GM19238 (cell line): Measurements from ENCODE around the gene GPATCH8.
"Not testable (repeated sequence)": the region's sequence is repeated elsewhere in the genome, so short reads cannot be mapped to it uniquely, and the experiment has no call there.

ENCODE experiments used
- DNase-seq: peaks from one replicate; pipeline ENCODE4 v3.0.0; 2011; ENCODE audit warnings: low spot score; ENCODE audit not compliant: insufficient read length

Gene GPATCH8

GRCh38 chr17:44378171-44378705 lies 125.0 kb downstream of the GPATCH8 start:
- DNase-seq = no peak

GRCh38 chr17:44376779-44377178 lies 126.4 kb downstream of the GPATCH8 start:
- no peak for DNase-seq

- no peak for DNase-seq
Observed at GRCh38 chr17:44376124-44376523, 127.1 kb downstream of the GPATCH8 start.

- DNase-seq = no peak
Observed at GRCh38 chr17:44375196-44376017, 127.8 kb downstream of the GPATCH8 start.

- no peak for DNase-seq
Observed at GRCh38 chr17:44374306-44375195, 128.7 kb downstream of the GPATCH8 start.

- DNase-seq = no peak
Observed at GRCh38 chr17:44372036-44372435, 131.2 kb downstream of the GPATCH8 start.

- not testable (repeated sequence) for DNase-seq
Observed at GRCh38 chr17:44369414-44370023, 133.7 kb downstream of the GPATCH8 start.

- not testable (repeated sequence) for DNase-seq
Observed at GRCh38 chr17:44368391-44369243, 134.6 kb downstream of the GPATCH8 start.

- no peak for DNase-seq
Observed at GRCh38 chr17:44367231-44367979, 135.8 kb downstream of the GPATCH8 start.

GRCh38 chr17:44365051-44365450 lies 138.2 kb downstream of the GPATCH8 start:
- not testable (repeated sequence) for DNase-seq

GRCh38 chr17:44363613-44364159 lies 139.5 kb downstream of the GPATCH8 start, which contains the start of gene FAM171A2:
Gene FAM171A2 (minus strand): TSS chr17:44363853. CDS start chr17:44363714, 139 bp downstream.
- peak; percentile 86 for DNase-seq

GRCh38 chr17:44362949-44363612 lies 140.1 kb downstream of the GPATCH8 start:
- peak; percentile 60 for DNase-seq

GRCh38 chr17:44362459-44362948 lies 140.7 kb downstream of the GPATCH8 start:
- no peak for DNase-seq

GRCh38 chr17:44361292-44362260 lies 141.6 kb downstream of the GPATCH8 start:
- DNase-seq = no peak

- DNase-seq = no peak
Observed at GRCh38 chr17:44360826-44361225, 142.4 kb downstream of the GPATCH8 start.

- DNase-seq = no peak
Observed at GRCh38 chr17:44360144-44360533, 143.1 kb downstream of the GPATCH8 start.

GRCh38 chr17:44359458-44360143 lies 143.6 kb downstream of the GPATCH8 start:
- no peak for DNase-seq
